ENCODE results near the gene SIM1.

Gene SIM1

DNA sequence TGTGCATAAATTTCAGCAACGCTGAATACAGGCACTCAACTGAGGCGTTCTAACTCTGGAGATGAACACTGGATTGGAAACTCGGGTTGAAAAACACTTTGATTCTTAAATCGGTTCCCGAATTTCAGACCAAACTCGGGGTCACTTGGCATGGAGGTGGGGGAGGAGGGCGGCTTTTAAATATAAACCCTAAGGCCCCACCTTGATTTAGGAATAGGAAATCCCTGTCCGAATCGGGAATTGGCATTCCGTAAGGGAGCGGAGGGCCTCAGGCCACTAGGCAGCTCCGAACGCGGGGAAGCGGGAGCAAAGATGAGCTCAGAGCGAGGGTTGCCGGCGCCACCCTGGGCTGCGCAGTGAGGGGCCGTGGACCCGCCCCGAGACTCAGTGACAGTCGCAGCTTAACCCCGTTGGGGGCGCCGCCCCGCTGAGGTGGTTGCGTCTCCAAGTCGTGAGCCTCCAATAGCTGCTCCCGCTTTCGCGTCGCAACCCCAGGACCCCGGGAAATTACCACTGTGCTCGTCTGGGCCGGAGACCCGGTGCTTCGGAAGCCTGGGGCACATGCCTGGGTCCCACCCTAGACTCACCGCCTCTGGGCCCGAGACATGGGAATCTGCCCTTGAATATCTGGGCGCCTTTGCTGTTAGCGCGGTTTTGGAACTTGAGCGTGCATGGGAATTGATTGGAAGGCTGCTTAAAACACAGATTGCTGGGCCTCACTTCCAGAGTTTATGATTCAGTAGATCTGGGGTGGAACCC, 4.6 kb upstream of the SIM1 start:
- DNase-seq, result no peak

DNA sequence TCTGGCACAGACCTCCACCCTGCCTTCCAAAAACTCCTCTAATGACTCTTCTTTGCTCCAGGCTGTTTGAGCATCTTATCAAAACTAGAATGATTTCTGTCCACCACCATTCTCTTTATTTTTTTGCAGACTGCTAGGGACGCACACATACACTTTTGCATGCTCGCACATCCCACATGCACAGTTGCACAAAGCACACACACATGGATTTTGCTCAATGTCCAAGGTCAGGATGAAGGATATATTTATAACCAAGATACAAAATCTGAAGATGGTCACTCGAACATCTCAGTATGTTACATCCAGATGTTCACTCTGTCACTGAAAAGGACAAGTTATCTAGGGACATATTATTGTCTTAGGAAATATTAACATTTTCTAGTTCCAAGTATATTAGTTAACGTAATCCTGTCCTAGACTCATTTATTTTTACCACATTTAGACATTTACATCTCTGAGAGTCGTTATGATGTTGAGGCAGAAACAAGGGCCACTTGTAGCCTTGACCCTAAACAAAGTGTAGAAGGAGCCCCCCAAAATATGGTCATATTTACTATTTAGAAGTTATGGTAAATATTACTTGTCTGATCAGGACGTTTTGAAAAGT, 3.4 kb upstream of the SIM1 start:
- DNase-seq, result no peak

DNA sequence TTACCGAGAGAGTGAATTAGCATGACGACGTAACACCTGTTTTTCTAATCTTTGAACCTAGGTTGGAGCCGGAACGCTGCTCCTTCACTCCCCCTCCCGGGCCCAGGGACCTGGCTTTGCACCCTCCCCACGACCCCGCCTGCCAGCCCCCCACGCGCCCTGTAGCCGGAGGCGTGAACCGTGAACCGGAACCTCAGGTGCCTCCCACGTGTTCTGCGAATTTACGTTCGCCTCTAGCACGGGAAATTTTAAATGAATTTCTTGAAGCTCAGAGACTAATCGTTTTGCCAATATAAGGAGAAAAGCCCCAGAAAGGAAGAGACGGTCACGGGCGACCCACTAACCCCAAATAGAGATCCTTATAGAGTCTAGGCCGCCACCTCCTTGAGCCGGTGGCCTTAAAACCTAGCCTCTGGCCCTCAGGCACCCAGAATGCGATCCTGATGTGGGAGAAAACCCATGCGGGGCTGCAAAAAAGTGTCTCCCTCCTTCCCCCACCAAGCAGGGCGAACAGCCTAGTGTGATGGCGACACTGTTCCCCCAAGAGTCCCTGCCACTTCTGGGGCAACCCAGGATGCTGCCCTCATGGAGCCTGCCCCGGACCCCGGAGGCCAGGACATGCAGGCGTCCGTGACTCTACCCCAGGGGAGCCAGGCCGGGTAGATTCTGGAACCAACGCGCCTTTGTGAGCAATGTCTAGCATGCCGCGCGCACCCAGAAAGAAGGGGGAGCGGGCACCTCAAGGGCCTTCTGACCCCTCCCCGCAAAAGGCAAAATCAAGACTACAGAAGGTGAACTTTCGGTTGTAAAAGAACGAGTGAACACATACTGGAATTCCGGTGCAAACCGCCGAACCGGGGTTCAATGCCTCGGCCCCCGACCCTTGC, 2.7 kb upstream of the SIM1 start:
- no peak for DNase-seq

DNA sequence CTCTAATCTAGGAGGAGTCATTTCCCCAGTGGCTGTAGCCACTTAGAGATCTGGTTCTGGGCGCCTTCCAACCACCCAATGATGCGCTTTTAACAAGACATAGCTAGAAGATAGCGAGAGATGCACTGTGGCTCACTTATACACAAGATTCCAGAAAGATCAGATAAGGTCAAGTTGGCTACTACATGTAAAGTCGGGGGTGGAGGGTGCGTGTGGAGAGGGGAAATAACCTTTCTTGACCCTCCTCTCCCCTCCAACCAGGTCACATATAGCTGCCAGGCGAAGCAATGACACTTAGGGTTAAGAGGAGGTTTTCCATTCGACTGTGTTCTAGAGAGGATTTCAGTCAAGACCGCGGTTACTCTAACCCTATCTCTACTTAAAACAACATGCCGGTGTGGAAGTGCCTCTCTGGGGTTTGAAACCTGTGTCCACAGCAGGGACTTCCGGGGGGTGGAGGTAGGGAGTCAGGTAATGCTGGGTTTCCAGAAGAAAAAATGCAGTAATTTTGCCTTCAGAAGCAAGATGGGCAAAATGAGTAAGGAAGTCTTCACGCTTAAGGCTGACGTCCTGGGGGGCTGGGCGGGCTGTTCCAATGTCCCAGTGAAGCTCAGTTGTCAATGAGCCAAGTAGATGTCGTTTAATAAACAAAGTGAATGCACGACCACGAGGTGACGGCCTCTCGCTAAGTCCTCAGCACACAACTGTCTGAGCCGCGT, 1.8 kb upstream of the SIM1 start:
- DNase-seq, result no peak

DNA sequence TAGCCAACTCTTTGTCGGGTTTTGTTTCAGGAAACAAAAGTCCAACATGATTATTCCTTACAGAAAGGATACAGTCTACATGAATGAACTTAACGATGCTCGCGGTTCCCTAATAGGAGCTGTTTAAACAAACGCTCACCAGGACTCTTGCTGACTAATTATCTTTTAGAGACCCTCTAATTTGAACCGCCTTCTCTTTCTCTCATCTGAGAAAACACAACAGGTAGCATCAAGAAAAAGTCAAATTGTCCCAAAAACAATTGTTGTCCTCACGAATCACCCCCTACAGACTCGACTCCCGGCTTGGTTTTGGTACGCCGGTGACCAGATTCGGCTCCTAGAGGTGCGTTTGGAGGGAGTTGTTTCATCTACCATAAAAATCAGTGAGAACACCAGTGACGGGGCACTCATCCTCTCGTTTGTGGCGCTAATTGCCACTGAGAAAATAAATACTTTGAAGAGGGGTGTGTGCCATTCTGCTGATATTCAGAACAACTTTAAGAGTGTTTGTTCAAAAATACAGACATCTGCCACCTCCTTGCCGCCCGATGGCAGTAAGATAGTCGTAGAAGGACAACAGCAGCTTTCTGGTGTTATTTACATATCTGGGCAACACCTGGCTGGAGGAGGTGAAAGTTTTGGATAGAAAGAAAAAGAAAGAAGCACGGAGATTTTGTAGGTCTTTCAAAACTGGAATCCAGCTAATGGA, 1.1 kb upstream of the SIM1 start:
- DNase-seq, result no peak

DNA sequence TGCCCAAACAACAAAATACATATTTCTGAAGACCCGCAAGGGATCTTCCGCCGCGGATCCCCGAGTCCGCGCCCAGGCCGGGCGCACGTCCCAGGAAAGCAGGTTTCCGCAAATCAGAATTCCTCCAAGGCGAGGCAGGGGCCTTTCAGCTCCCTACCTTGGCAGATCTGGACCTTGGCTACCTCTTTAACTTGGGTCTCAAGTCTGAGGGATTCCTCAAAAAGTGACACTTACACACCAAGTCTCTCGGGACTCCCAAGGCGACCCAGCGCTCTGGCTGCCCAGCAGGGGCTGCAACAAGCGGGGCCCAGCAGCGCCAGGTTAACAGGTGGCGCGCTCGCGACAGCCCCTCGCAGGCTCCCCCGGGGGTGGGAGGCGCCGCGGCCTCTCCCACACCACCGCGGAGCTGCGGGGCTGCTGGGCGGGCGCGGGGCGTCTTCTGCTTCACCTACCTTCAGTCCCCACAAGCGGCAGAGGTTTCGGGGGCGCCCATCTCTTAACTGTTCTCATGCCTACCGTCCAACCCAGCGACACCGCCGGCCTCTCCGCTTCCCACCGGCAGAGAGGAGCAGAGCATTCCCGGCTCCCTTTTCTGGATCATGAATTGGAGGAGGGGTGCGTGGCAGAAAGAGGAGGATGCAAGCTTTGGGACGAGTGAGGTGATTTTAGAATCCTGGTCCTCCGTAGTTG, 414 bp downstream of the SIM1 start:
- no peak for DNase-seq

DNA sequence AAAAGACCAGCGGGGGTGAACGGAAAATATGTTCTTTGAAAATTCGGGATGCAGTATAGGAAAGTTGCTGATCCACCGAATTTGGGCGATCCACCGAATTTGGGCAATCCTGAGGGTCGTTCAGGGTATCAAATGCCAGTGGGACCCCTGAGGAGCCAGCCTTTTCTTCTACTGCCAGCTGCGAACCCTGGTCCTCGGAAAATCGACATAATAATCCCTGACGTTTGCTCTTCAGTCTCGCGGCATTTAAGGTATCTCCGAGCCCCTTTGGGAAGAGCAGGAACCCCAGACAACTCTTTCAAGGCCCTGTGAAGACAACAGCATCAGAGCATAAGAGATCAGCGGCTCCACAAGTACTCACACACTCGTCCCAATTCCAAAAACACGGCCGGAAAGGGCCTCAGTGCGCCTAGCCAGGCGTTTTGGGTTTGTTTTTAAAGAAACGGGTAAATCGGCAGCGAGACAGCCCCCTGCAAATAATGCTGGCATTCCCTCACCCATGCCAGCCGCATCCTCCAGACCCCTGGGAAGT, 1.0 kb downstream of the SIM1 start:
- no peak for DNase-seq

DNA sequence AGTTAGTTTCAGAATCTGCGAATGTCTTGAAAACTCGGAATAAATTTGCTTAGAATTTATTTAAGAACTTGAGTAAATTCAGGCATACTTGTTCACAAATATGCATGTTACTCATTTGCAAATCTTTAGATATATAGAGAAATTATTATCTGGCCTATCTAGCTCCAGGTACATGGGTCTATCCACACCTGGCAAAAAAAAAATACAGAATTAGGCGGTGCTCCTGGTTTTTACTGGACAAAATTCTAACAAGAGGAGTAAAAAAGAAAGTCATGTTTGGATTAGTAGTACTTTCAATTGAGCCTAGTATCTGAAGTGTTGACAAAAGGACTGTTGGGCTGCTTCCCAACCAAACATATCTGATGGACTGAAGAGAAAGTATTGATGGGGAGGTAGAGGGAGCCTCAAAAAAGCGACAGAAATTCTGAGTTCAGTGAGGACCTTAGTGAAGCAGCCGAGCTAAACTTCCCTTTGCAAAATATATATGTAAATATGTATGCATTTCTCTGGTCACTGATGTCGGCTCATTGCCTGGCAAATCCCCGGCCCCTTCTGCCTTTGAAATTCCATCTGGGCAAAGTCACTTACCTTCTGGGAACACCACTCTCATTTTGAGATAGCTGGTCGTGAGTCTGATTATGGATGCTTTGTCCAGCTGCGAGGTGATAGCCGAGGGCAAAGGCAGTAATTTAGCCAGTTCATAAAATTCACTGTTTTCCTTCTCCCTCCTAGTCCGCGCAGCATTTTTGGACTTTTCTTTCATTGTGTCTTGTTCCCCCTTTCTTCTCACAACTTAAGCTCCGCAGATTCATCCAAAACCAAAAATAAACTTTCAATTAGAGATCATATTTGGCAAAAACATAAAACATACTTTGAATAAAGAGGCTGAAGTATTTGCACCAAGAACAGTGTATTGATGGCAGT, 1.8 kb downstream of the SIM1 start:
- DNase-seq, result no peak

DNA sequence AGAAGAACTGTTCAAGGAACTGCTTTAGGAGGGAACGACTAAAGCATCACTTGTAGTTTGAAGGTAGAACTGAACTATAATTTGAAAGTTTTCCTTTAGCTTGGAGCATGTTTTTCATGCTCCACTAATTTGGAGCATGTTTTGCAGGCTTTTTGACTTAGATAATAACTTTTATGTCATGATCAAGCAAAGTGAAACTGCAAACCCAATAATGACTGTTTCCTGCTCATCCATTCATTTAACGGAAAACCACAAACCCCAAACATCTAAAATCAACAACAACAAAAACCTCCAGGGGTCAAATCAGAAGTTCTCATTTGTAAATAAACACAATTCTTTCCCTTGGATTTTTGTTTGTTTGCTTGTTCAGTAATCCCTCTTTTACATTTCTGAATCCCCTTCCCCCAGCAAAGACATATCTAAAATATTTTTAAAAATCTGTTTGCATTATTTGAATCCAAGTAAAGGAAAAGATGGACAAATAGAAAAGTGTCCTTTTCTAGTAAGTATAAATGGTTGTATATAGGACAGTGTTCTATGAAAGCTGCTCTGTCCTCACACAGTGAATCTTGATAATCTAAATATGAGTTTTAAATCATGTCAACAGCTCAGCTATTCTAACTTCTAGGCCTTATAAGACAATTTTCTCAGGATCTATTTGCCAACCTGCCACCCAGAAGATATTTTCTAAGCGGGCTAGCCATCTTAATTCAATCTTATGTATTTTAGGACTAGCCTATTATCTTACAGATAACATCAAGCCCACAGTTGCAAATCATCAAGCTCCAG, 2.6 kb downstream of the SIM1 start:
- no peak for DNase-seq

DNA sequence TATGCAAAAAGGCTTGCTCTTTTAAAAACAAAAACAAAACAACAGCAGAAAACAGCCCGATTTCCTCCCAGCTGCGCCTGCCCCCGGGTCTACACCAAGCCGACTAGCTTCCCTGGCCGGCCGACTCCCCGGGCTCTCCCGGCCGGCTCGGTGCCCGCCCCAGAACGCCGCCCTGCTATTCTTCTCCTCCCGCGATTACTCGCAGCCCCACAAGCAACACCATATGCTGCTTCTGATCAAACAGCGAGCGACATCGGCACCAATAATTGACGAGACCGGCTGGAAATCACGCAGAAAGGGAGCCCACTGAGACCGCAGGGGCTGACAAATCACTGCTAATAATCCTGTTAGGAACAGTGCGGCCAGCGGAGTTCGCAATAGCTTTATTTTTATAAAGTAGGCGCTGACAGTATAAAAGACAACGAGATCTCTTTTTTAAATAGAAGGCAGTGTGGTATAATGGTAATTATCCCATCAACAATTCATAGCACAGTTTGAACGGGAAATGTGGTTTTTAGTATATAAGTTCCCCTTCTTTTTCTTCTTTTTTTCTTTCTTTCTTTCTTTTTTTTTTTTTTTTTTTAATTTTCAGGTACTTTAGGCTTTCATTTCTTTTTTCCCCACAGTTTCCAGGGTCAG, 3.3 kb downstream of the SIM1 start:
- DNase-seq, result no peak

DNA sequence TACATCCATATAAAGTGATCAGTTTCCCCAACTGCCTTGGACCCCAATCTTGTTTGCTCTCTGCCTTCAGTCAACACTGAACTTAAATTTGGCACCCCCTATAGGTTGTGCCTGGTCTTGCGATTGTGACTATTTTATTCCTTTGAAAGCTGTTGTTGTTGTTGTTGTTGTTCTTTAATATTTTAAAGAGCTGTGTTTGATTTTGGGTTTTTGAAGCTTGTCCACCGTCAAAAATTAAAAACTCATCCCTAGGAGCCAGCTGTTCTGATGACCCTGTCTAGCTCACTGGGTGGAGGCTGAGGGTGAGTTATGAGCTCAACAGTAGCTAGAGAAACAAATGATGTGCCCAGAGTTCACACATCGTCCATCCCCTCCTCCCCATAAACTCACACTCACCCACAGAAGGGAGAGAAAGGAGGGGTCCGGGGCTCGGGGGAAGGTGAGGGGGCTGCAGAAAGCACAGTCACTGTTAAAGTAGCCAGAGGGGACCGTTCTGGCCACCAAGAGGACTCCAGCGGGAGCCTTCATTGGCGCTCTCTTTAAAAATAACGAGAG, 4.0 kb downstream of the SIM1 start:
- no peak for DNase-seq

DNA sequence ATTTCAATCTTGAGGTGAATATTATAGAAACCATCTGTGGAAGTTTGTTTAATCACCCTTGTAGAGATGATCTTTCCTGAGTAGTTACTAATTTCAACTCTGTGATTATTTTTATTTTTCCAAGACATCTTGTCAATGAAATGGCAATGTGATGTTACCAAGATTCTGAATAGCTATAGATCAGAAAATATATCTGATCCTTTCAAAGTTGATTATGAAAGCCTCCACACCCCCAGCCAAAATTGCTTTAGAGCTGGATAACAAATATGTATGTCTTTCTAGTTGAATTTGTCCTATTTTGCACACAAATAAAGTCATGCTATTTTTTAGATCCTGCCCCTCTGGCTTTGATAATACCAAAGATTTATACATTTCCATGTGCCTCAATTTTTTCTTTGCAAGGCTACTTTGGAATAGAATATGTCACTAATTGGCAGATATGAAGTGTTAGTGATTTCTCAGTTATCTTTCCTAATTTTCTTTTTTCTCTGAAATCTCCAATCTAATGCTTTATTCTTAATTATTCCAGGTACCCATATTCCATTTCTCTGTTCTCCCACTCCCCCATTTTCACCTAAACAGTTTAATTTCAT, 5.0 kb downstream of the SIM1 start:
- DNase-seq, result no peak

DNA sequence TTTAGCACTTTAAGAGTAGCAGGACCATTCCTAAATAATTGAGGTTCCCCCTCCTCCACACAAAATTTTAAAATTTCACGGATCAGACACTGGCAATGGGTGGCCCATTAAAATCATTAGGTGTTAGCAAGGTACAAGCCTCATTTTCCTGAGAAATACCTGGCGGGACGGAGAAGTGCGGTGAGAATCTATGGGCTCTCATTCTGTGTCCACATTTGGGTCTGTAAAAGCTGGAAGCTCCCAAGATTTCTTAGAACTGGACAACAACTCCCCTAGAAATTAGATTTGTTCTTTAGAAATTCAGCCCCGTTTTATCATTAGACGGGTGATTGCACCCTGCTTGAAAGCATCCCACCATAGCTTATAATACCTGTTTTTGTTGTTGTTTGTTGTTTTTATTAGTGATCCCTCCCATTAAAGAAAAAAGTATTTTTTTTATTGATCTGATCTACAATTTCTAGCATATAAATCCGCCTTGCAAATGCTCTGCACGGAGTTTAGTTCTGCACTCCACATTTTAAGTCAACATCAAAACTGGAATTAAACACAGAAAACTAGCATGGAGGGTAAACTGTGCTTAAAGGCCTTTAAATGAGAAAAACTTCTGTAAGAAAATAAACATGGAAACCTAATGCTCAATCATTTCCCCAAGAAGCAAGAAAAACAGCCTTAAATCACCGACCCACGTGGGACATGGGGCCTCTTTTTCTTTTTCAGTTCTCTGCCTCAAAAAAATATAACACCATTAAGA, 5.7 kb downstream of the SIM1 start:
- DNase-seq, result no peak

DNA sequence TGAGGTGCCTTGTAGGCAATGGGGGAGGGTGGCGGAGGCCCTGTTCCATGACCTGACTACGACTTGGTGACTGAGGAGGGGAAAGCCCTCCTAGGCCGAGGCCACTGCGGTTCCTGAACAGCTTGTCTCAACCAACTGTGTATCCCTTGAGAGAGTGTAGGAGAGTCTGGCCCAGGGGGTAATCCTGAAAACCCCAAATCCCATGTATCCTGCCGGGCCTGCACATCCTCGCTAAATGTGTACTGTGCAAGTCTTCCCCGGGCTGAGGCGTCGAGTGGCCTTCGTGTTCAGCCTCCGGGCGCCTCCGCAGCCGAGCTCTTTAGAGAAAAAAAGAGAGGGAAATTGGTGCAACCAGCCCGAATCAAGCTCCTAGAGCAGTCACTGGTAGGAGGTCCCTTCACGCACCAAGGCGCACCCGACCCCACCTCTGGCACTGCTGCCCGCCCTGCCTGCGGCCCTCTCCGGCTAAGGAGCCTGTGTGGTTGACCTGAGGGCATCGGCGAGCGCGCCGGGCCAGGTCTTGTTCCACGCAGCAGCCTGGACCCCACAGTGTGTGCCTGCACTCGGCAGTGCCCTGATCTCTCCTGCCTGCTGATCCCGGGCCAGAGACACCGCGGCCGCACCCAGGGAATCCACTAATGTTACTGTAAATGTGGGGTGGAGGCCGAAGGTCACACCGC, 7.3 kb downstream of the SIM1 start:
- no peak for DNase-seq

DNA sequence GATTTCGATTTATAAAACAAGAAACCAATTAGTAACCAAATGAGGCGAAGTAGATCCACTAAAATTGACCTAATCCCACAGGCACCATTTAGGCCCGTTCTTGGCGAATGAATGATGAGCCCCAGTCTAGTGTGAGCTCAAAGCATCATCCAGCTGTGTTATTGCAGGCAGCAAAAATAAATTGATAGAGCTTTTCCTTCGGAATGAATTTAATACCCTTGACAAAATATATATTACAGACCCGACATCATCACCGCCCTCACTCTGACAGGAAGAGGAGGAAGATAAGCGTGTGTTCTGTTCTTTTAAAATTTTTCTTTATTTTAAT, 7.8 kb downstream of the SIM1 start:
- DNase-seq, result no peak

DNA sequence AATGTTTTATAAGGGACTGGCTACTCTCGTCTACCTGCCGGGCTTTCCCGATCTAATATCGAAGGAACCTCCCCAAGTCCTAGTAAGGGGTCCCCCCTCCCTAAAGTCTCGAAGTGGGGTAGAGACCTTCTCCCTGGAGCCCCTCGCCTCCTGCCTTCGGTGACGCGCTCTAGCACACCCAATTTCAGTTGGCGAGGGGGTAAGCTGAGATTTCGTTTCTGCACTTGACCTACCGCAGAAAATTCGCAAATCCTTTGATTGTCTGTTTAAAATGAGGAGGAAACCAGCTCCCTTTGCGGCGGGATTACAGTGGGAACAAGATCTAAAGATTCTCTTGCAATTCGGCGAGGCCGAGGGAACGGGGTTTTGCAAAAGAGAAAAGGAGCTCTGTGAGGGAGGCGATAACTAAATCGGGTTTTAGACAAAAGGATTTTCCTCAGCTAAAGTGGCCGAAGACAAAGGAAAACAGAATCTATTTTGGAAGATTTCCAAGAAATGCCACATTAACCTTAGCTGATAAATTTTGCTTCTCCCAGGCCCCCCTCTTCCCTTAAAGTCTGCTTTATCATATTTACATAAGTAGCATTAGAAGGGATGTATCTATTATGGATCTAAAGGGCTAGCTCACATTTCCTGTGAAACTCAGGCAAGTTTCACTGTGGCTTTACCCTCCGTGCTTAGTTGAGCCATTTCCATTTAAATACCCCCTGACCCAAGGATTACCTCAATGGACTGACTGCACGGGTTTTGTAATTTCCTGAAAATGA, 8.4 kb downstream of the SIM1 start:
- DNase-seq, result no peak
